Suprapubic skin (tissue), 4 donors: ENCODE results near the gene MRPL4. TPM values are rescaled to one million over a fixed set of nuclear protein-coding genes. Genes with fewer than 3 reads are reported as not detected.
"Not testable (repeated sequence)": the region's sequence is repeated elsewhere in the genome, so short reads cannot be mapped to it uniquely, and the experiment has no call there.

Experiments used
- DNase-seq, 2 donors: peaks; one replicate each; pipeline ENCODE4 v3.0.0-alpha.2; 2019; ENCODE audit warnings: low spot score in 2 of 2
- H3K27ac ChIP-seq: fragments of 200-600 bp; sonication (generic); one replicate; pipeline ENCODE4 v1.5.1; 2019
- H3K27me3 ChIP-seq: fragments of 200-600 bp; sonication (generic); one replicate; pipeline ENCODE4 v1.5.1; 2019
- H3K36me3 ChIP-seq: fragments of 200-600 bp; sonication (generic); one replicate; pipeline ENCODE4 v1.5.1; 2019
- H3K4me1 ChIP-seq: fragments of 200-600 bp; sonication (generic); one replicate; pipeline ENCODE4 v1.5.1; 2019
- H3K4me3 ChIP-seq: fragments of 200-600 bp; sonication (generic); one replicate; pipeline ENCODE4 v1.5.1; 2019; ENCODE audit warnings: mild to moderate bottlenecking
- H3K9me3 ChIP-seq: fragments of 200-600 bp; sonication (generic); one replicate; pipeline ENCODE4 v1.5.1; 2019
- CTCF ChIP-seq, 2 donors: fragments of 200-600 bp in 1 of 2; fragments of 450-650 bp in 1 of 2; sonication (generic) in 1 of 2; IDR thresholded peaks; one replicate each; pipeline ENCODE4 v1.5.1; 2016 to 2019; ENCODE audit warnings: antibody characterized with exemption in 2 of 2, mild to moderate bottlenecking in 1 of 2, moderate library complexity in 1 of 2
- EP300 ChIP-seq: sonication (generic); formaldehyde crosslinking; IDR thresholded peaks from one replicate; pipeline ENCODE4 v1.6.1; 2017; ENCODE audit warnings: antibody characterized with exemption
- POLR2A ChIP-seq, 2 donors: fragments of 450-650 bp; IDR thresholded peaks; one replicate each; pipeline ENCODE4 v1.6.1; 2017; ENCODE audit warnings: antibody characterized with exemption in 2 of 2, mild to moderate bottlenecking in 2 of 2, moderate library complexity in 2 of 2
- POLR2AphosphoS5 ChIP-seq, 3 donors: sonication (generic); formaldehyde crosslinking; IDR thresholded peaks; one replicate each; pipeline ENCODE4 v1.6.1; 2017; ENCODE audit warnings: antibody characterized with exemption in 3 of 3
- WGBS: methylation state at CpG from one replicate; pipeline ENCODE4 v1.1.5; 2018; 5-methylcytosine and 5-hydroxymethylcytosine counted together
- total RNA-seq, 4 donors: library from RNA; depleted of rRNA; stranded (reverse); fragments of >200 nt; gene quantifications; one replicate each; pipeline ENCODE4 v1.1.0, GENCODE V29; 2016

MRPL4 gene
- total RNA-seq, 4 donors from 2014 or later: 53.3 to 108 (median 77.3) TPM

DNA sequence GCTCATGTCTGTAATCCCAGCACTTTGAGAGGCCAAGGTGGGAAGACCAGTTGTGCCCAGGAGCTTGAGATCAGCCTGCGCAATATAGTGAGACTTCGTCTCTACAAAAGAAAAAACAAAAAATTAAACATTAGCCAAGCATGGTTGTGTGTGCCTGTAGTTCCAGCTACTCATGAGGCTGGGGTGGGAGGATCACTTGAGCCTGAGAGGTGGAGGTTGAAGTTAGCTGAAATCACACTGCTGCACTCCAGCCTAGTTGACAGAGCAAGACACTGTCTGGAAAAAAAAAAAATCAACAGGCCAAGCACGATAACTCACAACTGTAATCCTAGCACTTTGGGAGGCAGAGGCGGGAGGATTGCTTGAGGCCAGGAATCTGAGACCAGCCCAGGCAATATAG lies 17.0 kb upstream of the MRPL4 start:
- no peaks in the 10 kb centered on the region for H3K9me3 ChIP-seq
- H3K27me3 ChIP-seq: no peaks in the 10 kb centered on the region
- TF ChIP-seq POLR2AphosphoS5 (IDR thresholded peaks at IDR 0.05): no peak
- no peak for TF ChIP-seq CTCF (IDR thresholded peaks at IDR 0.05)
- TF ChIP-seq EP300: no peak
- TF ChIP-seq POLR2A (IDR thresholded peaks at IDR 0.05): no peak
- H3K36me3 ChIP-seq: no peaks in the 10 kb centered on the region
- H3K4me3 ChIP-seq: no peak overlapping the region
- no peak overlapping the region for H3K27ac ChIP-seq
- H3K4me1 ChIP-seq: peaks cover 21% of the 10 kb centered on the region
- 78% methylated on average over 4 of the region's 4 CpGs for WGBS
- DNase-seq: no peak

DNA sequence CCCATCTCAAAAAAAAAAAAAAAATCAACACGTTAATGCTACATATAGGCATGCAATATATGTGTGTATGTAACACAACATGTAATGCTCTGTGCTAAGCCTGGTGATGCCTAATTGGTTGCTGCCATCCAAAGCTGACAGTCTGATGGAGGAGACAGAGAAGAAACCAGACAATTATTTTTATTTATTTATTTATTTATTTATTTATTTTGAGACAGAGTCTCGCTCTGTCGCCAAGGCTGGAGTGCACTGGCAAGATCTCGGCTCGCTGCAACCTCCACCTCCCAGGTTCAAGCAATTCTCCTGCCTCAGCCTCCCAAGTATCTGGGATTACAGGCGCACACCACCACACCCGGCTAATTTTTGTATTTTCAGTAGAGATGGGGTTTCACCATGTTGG lies 16.6 kb upstream of the MRPL4 start:
- H3K4me1 ChIP-seq: peaks cover 17% of the 10 kb centered on the region
- WGBS: 97% methylated on average over 7 of the region's 7 CpGs

DNA sequence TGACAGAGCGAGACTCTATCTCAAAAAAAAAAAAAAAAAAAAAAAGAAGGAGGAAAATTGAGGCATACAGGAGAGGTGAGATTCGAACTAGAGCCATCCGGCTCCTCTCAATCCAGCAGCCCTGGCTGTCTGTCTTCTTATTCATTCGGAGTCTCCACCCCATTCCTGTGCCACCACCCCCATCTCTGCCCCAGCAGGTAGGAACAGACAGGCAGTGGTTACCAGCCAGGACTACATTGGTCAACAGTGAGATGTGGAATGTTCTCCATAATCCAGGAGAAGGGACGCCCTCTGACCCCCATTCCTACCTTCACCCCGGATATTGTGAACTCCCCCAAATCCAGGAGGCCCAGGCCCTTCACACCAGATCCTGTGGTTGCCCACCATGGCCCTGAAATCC lies 14.3 kb upstream of the MRPL4 start:
- no peak for DNase-seq
- no peaks in the 10 kb centered on the region for H3K9me3 ChIP-seq
- H3K27me3 ChIP-seq: no peaks in the 10 kb centered on the region
- H3K4me1 ChIP-seq: peaks cover 8% of the 10 kb centered on the region
- 78% methylated on average over 5 of the region's 6 CpGs for WGBS
- TF ChIP-seq CTCF (IDR thresholded peaks at IDR 0.05) (no peak), EP300 (no peak), POLR2A (IDR thresholded peaks at IDR 0.05) (no peak), POLR2AphosphoS5 (IDR thresholded peaks at IDR 0.05) (no peak)
- H3K27ac ChIP-seq: peak overlapping the region; percentile 30
- H3K36me3 ChIP-seq: no peaks in the 10 kb centered on the region
- no peak overlapping the region for H3K4me3 ChIP-seq

More for the DNA sequence above, 16.6 kb upstream of the MRPL4 start:
- DNase-seq, H3K36me3 ChIP-seq, H3K9me3 ChIP-seq, H3K27ac ChIP-seq, H3K27me3 ChIP-seq, H3K4me3 ChIP-seq: not testable (repeated sequence)

DNA sequence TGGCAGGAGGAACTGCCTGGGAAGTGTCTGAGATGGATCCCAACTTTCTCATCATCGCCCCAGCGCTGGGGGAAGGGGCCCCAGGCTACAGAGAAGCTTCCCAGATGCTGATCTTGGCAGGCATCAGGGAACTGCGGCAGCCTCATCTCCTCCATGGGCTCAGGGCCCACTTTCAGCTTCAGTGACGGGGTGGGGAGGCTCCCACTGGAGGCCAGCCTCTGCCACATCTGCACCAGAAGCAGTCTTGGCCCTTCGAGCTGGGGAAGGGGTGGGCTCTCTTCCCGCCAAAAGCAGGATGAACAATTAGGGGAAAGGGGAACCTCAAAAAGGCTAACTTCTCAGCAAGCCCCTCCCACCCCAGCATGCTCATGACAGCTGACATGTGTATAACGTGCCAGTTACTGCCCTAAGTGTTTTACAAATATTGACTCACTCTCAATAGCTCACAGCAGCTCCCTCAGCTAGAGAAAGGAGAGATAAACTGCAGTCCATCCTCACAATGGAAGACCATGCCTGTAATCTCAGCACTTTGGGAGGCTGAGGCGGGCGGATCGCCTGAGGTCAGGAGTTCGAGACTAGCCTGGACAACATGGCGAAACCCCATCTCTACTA lies 13.7 kb upstream of the MRPL4 start:
- WGBS: 71% methylated on average over 7 of the region's 12 CpGs

DNA sequence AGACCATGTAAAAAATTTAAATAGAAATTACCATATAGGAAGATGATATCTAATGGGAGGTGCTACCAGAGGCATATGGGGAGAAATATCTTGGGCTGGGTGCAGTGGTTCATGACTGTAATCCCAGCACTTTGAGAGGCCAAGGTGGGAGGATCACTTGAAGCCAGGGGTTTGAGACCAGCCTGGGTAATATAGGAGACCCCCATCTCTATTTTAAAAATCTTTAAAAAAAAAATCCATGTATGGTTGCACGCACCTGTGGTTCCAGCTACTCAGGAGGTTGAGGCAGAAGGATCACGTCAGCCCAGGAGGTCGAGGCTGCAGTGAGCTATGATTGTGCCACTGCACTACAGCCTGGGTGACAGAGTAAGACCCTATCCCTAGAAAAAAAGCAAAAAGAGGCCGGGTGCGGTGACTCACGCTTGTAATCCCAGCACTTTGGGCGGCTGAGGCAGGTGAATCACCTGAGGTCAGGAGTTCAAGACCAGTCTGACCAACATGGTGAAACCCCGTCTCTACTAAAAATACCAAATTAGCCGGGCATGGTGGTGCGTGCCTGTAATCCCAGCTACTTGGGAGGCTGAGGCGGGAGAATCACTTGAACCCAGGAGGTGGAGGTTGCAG lies 10.1 kb upstream of the MRPL4 start:
- WGBS: 94% methylated on average over 11 of the region's 11 CpGs
- not testable (repeated sequence) for H3K27me3 ChIP-seq, H3K36me3 ChIP-seq, H3K4me3 ChIP-seq, H3K9me3 ChIP-seq, H3K27ac ChIP-seq, DNase-seq, H3K4me1 ChIP-seq

More for the DNA sequence above, 13.7 kb upstream of the MRPL4 start:
- Histone ChIP-seq H3K27me3 (no peaks in the 10 kb centered on the region), H3K36me3 (no peaks in the 10 kb centered on the region), H3K4me3 (no peak overlapping the region), H3K4me1 (peaks cover 8% of the 10 kb centered on the region), H3K27ac (peak overlapping the region; percentile 30), H3K9me3 (no peaks in the 10 kb centered on the region)
- peak; percentile 80 to 86 for DNase-seq
- no peak for TF ChIP-seq POLR2AphosphoS5 (IDR thresholded peaks at IDR 0.05)
- TF ChIP-seq POLR2A (IDR thresholded peaks at IDR 0.05): no peak
- no peak for TF ChIP-seq CTCF (IDR thresholded peaks at IDR 0.05)
- no peak for TF ChIP-seq EP300

GRCh38 chr19:10243606-10244005 lies 8.4 kb upstream of the MRPL4 start:
- WGBS: 90% methylated on average over 7 of the region's 7 CpGs

More at GRCh38 chr19:10243606-10244005, 8.4 kb upstream of the MRPL4 start:
- no peak for DNase-seq
- TF ChIP-seq EP300 (no peak), POLR2A (IDR thresholded peaks at IDR 0.05) (no peak), CTCF (IDR thresholded peaks at IDR 0.05) (no peak), POLR2AphosphoS5 (IDR thresholded peaks at IDR 0.05) (no peak)
- H3K27me3 ChIP-seq: no peaks in the 10 kb centered on the region
- H3K27ac ChIP-seq: no peak overlapping the region
- H3K4me3 ChIP-seq: no peak overlapping the region
- H3K36me3 ChIP-seq: no peaks in the 10 kb centered on the region
- H3K4me1 ChIP-seq: no peaks in the 10 kb centered on the region
- no peaks in the 10 kb centered on the region for H3K9me3 ChIP-seq
